Stimulated activated CD8-positive, alpha-beta memory T cell treated with anti-CD3 and anti-CD28 coated beads, Interleukin-7, amount 100 ng/mL, for 1 hour (primary cell): ENCODE measurements around the gene USP7.

Experiments used
- DNase-seq, 2 donors: peaks; one replicate each; pipeline ENCODE4 v3.0.0-alpha.2; 2020; ENCODE audit warnings: low read depth in 2 of 2

USP7 gene

GRCh38 chr16:8952281-8952751 is 11.4 kb downstream of the USP7 start:
- no peak for DNase-seq

- no peak for DNase-seq
Observed at GRCh38 chr16:8951447-8952280, 12.0 kb downstream of the USP7 start.

- no peak for DNase-seq
Observed at GRCh38 chr16:8950580-8951077, 13.1 kb downstream of the USP7 start.

- no peak for DNase-seq
Observed at GRCh38 chr16:8949536-8950418, 13.9 kb downstream of the USP7 start.

GRCh38 chr16:8948831-8949230 is 14.9 kb downstream of the USP7 start:
- DNase-seq, result no peak

- DNase-seq, result no peak
Observed at GRCh38 chr16:8948069-8948593, 15.6 kb downstream of the USP7 start.

- no peak for DNase-seq
Observed at GRCh38 chr16:8946544-8946943, 17.2 kb downstream of the USP7 start.

GRCh38 chr16:8945626-8946296 is 17.9 kb downstream of the USP7 start:
- no peak for DNase-seq

- DNase-seq, result no peak
Observed at GRCh38 chr16:8943966-8944759, 19.5 kb downstream of the USP7 start.

- no peak for DNase-seq
Observed at GRCh38 chr16:8943001-8943763, 20.5 kb downstream of the USP7 start.

GRCh38 chr16:8941718-8942344 is 21.9 kb downstream of the USP7 start:
- DNase-seq, result no peak

- no peak for DNase-seq
Observed at GRCh38 chr16:8937803-8938202, 25.9 kb downstream of the USP7 start.

- DNase-seq, result peak; percentile 43 to 53
Observed at GRCh38 chr16:8936421-8936820, 27.3 kb downstream of the USP7 start.

GRCh38 chr16:8935989-8936388 is 27.7 kb downstream of the USP7 start:
- no peak for DNase-seq

GRCh38 chr16:8934601-8935000 is 29.1 kb downstream of the USP7 start:
- DNase-seq, result no peak

- DNase-seq, result peak; percentile 13 to 28
Observed at GRCh38 chr16:8931859-8932258, 31.8 kb downstream of the USP7 start.

GRCh38 chr16:8929086-8929748 is 34.5 kb downstream of the USP7 start:
- no peak for DNase-seq

GRCh38 chr16:8928467-8928957 is 35.2 kb downstream of the USP7 start:
- no peak for DNase-seq

GRCh38 chr16:8926827-8927226 is 36.9 kb downstream of the USP7 start:
- DNase-seq, result no peak
